Esophagus squamous epithelium (tissue), 4 donors: Measurements from ENCODE around the gene SLC1A3.

Source experiments
- CTCF ChIP-seq, 6 experiments: fragments of 450-650 bp in 4 of 6; fragments of 200-600 bp in 2 of 6; sonication (generic) in 2 of 6; IDR thresholded peaks; one replicate each; pipeline ENCODE4 v1.5.1; 2016 to 2019; ENCODE audit warnings: antibody characterized with exemption in 6 of 6, mild to moderate bottlenecking in 4 of 6, moderate library complexity in 4 of 6
- POLR2A ChIP-seq, 4 donors: fragments of 450-650 bp; IDR thresholded peaks; one replicate each; pipeline ENCODE4 v1.6.1; 2017; ENCODE audit warnings: antibody characterized with exemption in 4 of 4, mild to moderate bottlenecking in 4 of 4, moderate library complexity in 3 of 4

- no peak for TF ChIP-seq POLR2A (IDR thresholded peaks at IDR 0.05)
- no peak for TF ChIP-seq CTCF (IDR thresholded peaks at IDR 0.05)
These were observed 15.6 kb downstream of the SLC1A3 start for GRCh38 chr5:36621985-36622384.
